RPMI7951 (cell line): Measurements from ENCODE around the gene ZC3H12A. TPM values are rescaled to one million over a fixed set of nuclear protein-coding genes. Genes with fewer than 3 reads are reported as not detected.
A peak's percentile ranks its signal among the peaks of the same experiment; 100 is the strongest.

Source experiments
- DNase-seq: peaks from one replicate; pipeline ENCODE4 v3.0.0-alpha.2; 2012; ENCODE audit warnings: low read depth
- total RNA-seq: library from RNA; depleted of rRNA; stranded (reverse); fragments of >200 nt; shearing (Covaris generic); gene quantifications from 2 replicates; pipeline ENCODE4 v1.2.3, GENCODE V29; 2014

Gene ZC3H12A
- total RNA-seq, 1 experiment from 2014 or later: 4.6 TPM

DNA sequence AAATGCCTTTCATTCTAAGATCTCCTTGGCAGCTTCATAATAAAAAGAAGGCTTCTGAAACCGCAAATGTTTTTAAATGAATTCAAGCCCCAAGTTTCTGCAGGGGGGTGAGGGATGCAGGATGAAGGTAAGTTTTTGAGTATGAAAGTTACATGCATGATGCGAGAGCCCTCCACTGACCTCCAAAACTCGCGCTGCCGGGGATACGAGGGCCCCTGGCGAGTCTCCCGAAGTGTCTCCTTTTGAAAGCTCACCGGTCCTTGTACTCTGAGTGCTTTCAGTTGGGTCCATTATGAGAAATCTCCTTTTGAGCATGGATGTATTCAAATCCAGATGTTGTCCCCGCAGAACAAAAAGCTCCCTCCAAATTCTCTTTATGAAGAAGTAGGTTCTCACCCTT, 18.9 kb upstream of the ZC3H12A start:
- no peak for DNase-seq

DNA sequence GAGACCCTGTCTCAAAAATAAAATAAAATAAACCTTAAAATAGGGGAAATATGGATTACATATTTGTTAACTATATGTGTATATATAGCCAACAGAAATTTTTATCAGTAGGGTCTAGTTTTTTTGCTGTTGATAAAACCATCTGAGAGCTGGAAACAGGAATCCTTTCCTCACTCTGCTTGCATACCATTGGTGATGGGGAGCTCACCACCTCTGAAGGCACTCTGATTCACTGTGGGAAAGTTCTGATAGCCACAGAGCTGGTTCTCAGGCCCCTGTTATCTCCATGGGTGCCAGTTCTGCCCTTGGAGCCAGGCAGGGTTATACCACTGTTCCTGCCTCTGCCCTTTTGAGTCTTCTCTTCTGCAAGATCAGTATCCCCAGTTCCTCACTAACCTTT, 17.8 kb upstream of the ZC3H12A start:
- no peak for DNase-seq

DNA sequence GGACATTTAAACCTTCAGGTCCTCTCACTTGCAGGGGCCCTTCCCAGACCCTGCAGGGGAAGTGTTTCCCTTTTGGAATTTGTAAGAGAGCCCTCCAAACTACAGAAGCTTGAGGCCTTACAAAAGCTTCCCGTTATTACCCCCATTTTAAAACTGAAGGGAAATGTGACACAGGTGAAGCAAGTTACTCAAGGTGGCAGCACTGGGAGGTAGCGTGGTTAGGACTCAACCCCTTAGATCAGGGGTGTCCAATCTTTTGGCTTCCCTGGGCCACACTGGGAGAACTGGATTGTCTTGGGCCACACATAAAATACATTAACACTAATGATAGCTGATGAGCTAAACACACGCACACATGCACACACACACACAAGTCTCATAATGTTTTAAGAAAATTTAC, 15.8 kb upstream of the ZC3H12A start:
- DNase-seq: no peak

DNA sequence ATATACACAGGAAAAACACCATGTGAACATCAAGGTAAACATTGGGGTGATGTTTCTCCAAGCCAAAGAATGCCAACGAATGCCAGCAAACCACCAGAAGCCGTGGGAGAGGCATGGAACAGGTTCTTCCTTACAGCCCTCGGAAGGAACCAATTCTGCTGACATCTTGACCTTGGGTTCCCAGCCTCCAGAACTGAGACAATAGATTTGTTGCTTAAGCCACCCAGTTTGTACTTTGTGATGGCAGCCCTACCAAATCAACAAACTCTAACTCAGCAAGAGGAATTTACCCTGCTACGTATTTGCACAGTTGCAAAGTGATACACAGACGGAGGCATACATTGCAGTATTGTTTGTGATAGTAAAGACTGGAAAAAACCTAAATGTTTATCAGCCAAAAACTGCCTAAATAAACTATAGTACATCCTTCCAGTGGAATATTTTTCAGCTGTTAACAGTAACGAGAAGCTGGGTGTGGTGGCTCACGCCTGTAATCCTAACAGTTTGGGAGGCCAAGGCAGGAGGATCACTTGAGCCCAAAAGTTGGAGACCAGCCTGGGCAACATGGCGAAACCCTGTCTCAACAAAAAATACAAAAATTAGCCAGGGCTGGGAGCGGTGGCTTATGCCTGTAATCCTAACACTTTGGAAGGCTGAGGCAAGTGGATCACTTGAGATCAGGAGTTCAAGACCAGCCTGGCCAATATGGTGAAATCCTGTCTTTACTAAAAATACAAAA, 12.5 kb upstream of the ZC3H12A start:
- DNase-seq: no peak

DNA sequence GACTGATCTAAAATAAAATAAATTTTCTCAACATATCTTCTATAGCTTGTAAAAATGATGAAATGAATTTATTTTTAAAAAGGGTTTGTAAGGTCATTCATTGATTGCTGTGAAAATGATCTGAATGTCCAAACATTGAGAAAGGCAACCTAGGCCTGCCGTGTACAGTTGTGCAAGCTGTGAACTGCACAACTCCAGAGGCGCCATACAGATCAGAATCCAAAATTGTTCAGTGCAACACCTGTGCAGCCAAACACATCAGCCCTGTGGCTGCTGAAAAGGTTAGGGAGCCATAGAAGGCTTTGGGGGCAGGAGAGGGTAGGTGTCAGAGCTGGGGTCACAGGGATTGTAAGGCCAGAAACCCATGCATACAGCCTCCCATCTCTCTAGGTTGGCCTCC, 9.9 kb upstream of the ZC3H12A start:
- no peak for DNase-seq

DNA sequence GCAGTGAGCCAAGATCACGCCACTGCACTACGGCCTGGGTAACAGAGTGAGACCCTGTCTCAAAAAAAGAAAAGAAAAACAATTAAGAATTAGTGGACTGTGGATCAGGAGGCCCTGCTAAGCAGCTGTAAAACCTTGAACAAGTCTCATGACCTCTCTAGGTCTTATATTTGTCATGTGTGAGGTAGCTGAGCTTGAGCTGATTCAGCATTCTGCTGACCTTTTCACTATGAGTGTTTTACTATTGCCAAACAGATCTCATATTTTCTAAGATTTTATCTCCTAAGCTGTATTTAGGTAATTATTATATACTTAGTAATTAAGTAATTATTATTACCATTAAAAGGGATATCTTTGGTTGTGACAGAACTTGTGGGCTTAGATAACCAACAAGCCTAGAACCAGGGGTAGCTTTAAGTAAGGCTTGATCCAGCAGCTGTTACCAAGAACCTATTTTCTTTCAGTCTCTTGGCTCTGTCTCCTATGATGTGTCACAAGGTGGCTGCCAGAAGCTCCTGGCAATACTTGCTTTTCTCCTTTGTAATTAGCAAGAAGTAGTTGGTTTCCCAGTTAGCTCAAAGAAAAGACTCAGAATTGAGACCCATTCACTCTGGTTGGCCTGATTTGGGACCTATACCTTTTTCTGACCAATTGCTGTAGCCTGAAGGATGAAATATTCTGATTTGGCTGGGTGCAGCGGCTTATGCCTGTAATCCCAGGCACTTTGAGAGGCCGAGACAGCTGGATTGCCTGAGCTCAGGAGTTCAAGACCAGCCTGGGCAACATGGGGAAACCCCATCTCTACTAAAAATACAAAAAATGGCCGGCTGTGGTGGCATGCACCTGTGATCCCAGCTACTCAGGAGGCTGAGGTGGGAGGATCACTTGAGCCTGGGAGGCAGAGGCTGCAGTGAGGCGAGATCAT, 8.5 kb upstream of the ZC3H12A start:
- no peak for DNase-seq

DNA sequence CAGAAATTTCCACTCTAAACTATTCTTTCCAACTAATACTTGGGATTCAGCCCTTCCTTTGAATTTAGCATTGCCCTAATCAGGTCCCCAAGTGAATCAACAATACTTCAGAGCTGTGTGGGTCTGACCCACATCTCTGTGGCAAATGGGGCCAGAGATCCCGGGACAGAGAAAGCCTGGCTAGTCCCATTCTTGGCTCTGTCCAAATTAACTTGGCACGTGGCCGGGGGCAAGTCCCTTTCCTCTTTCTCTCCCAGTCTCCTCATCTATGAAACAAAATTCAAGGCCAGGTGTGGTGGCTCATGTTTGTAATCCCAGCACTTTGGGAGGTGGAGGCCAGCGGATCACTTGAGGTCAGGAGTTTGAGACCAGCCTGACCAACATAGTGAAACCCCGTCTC, 6.3 kb upstream of the ZC3H12A start:
- DNase-seq: no peak

DNA sequence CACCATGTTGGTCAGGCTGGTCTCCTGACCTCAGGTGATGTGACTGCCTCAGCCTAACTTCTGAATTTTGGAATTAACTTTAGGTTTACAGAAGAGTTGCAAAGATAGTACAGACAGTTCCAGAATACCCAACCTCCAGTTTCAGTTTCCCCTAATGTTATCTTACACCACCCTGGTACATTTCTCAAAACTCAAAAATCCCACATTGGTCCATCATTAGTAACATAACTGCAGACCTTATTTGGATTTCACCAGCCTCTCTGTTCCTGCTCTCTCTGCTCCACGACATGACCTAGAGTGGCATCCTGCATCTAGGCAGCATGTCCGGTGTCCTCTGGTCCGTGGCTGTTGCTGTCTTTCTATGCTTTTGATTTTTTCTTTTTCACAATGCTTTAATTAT, 5.0 kb upstream of the ZC3H12A start:
- DNase-seq: no peak

DNA sequence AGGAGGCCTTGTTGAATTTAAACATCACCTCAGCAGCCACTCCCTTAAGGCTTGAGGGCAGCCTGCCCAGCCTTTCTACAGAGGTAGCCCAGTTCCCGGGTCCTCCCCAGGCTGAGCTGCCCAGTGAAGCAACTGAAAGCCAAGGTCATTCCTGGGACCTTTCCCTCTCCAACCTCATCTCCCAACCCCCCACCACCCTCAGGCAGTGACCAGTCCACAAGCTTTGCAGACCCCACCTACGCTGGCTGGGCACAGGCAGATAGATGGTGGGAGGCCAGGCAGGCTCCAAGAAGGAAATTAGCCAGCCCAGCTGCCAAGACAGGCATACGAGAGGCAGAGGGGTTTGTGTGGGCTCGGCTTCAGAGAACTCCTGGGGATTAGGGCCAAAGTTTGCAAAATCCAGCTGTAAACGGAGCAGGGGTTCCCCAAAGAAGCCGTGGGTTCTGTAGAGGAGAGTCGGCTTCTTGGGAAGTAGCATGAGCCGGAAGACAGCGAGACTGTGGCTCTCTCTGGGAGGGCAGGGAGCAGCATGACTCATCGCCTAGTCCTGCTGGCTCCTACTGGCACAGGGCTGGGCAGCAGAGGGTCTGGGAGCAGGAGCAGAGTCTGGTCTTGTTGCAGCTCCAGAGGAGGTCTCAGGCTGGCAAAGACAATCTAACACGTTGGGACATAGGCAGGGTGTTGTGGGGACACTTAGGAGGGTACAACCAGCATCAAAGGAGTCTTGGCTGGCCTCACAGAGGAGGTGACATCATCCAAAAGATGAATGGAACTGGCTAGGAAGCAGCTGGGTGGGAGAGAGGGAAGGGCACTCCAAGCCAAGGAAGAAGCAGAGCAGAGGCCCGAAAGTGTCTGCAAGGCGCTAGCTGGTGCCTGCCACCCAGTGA, 2.8 kb upstream of the ZC3H12A start:
- peak; percentile 95 for DNase-seq

DNA sequence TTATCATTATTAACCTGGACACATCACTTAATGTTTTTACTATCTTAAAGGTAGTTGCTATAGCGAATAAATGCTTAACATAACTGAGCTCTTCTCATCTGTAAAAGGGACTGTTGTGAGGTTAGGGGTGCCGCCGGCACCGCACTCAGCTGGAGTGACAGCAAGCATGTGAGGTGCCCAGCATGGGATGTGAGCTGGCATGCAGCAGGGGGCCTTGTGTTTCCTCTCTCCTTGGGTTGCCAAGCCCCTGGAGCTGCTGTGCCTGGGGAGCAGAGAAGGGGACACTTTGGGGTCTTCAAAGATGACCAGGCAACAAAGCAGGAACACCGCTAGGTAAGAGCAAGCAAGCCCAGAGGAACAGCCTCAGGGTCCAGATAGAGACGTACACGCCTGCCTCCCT, 2.1 kb upstream of the ZC3H12A start:
- DNase-seq: no peak

DNA sequence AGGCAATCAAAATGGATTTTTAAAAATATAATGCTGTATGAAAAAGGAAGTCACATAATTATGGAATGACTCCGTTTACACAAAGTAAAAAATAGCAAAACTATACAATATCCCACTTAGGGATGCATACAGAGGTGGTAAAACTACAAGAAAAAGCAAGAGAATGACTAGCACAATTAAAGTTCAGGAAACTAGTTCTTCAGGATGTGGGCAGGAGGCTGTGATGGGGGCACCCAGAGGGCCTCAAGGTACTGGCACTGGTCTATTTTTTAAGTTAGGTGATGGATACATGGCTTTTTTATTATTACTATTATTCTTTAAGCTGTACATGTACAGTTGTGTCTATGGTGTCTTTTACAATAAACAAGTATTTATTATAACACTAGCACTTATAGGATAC, 1.4 kb upstream of the ZC3H12A start:
- no peak for DNase-seq

DNA sequence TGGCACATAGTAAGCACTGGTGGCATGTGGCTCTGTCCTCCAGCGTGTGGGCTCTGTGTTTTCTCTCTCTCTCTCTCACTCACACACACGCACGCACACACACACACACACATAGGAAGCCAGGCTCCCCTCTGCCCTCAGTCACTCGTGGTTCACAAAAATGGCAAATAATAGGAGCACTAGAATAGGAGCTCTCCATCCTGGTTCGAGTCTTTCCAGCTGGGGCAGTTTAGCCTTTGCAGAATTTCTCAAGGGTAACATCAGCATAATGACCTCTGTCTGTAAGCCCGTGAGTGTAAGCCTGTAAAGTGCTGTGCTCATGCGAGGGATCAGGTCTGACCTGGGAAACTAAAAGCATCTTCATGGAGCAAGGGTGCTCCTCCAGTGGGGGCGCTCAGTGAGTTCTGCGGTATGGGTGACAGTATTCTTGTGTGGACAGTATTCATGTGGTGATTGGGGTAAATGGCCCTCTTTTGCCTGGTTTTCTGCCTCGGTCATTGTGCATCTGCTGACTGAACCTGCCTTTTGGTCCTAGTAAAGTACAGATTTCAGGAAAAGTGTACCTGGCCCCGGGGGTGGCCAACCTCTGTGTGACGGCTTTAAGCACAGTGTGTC, 842 bp upstream of the ZC3H12A start:
- peak; percentile 43 for DNase-seq

DNA sequence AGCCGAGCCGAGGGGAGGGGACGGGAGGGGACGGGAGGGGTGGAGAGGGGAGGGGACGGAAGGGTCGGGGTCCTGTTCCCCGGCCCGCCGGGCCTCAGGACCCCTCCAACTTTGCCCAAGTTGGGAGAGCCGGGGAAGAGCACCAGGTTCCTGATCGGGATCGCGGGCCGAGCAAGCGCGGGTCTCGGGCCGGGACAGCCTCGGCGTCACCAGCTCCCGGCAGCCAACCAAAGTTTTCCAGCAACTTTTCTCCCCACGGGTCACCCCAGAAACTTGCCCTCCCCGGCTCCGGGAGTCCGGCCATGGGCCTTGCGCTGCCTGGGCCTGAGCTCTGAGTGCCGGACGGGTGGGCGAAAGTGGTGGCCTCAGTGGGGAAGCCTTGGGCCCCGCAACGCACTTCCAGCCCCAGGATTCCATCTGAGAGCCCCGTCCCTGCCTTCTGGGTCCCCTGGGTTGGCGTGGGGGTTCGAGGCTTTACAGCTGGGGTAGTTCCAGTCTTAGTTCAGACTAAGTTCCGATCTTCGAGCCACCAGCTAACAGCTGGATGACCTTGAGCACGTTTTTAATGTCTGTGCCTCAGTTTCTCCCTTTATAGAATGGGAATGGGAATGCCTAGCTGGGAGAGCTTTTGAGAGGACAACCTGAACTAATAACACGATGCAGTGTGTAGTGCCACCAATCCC, 458 bp downstream of the ZC3H12A start:
- no peak for DNase-seq

DNA sequence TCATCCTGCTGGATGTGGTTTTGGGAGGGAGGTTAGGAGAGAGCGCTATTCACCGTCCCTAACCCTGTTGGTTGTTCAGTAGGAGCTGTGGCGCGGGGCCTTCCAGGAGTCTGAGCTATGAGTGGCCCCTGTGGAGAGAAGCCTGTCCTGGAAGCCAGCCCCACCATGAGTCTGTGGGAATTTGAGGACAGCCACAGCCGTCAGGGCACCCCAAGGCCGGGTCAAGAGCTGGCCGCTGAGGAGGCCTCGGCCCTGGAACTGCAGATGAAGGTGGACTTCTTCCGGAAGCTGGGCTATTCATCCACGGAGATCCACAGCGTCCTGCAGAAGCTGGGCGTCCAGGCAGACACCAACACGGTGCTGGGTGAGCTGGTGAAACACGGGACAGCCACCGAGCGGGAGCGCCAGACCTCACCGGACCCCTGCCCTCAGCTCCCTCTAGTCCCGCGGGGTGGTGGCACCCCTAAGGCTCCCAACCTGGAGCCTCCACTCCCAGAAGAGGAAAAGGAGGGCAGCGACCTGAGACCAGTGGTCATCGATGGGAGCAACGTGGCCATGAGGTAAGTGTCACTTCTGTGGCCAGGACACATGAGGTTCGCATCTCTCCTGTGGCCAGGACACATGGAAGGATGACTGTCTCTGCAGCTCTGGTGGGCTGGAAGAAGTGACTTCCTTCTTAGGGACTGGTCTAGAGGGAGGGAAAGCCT, 1.2 kb downstream of the ZC3H12A start:
- no peak for DNase-seq

DNA sequence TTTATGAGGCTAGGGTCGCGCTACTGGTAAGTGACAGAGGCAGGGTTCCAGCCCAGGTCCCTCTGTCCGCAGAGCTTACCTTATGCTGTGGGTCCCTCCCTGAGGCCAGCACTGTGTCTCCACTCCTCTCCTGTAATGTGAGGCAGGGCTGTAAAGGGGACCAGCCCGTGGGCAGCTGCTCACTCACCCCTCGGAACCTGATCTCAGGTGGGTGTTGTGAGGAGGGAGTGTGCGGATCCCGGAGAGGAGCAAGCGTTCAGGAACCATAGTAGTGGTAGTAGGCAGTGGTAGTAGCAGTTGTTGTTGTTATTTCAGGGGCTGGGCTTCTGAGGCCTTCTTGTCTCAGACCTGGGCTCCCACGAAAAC, 1.7 kb downstream of the ZC3H12A start:
- DNase-seq: no peak

DNA sequence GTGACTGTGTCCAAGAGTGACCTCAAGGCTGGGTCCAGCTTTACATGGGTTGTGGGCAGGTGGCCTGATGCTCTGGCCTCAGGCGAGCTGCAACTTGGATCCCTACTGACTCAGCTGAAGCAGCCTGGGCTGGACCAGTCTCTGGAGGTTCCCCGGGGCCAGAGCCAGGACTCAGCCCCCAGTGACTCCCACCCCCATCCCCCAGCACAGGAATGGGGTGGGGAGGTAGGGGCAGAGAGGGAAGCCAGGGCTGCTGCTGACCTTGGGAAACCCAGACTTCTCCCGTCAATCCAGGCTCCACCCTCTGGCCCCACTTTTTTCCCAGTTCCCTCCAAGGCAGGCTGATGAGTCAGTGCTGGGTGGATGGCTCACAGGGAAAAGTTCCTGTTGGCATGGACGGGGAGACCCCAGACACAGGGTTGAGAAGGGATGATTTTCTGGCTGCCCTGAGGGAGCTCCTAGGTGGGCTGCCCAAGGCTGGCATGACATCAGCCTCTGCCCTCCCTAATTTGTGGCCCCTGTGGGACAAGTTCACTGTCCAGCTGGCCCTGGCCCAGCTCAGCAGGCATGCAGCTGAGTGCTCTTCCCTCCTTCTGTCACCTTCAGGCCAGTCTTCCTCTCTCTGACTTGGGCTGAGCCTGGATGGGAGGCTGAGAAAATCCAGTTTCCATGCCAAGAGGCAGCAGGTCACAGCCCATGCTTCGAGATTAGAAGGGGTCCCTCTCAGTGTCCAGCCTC, 2.2 kb downstream of the ZC3H12A start:
- DNase-seq: peak; percentile 93

DNA sequence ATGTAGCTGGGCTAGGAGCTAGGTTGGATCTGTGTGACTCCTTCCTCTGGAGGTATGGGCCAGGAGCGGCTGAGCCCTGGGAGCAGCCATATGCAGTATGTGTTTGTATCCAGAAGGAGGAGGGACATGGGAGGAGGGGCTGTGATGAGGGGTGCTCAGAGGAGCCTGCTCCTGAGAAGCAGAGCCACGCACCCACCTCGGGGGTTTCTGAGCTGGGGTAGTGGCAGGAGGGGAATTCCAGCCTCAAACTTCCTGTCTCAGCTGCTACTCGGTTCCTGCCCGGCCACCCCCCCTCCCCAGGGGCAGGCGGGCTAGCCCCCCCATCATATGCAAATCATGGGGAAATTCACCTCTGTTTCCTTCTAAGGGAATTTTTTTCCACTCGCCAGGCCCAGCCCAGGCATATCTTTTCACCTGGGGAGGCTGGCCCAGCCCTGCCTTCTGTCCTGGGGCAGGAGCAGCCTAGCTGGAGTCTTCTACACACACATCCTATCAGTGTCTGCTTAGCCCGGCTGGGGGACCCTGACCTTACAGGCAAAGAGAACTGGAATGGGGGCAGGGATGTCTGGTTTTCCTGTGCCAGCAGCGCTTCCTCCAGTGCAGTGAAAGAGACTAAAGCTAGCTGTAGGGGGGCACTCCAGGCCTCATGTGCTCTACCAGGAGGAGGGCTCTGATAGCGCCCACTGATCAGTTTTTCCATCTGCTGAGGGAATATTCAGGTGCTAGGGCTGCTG, 3.0 kb downstream of the ZC3H12A start:
- peak; percentile 75 for DNase-seq

DNA sequence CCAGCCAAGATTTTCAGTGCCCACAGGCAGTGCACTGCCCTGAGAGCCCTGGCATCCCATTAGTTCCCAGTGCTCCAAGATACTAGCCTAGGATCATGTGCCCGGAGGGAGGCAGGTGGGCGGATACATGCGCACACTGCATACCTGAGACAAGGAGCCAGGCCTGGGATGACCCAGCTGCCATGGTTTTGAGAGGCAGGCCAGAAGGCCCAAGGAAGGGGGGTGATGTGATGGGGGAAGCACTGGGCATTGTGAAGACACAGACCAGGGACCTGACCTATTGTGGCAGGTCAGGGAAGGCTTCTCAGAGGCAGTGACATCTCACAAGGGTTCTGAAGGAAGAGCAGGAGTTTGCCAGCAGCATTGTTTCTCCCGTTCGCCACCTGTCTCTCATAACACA, 3.6 kb downstream of the ZC3H12A start:
- no peak for DNase-seq

DNA sequence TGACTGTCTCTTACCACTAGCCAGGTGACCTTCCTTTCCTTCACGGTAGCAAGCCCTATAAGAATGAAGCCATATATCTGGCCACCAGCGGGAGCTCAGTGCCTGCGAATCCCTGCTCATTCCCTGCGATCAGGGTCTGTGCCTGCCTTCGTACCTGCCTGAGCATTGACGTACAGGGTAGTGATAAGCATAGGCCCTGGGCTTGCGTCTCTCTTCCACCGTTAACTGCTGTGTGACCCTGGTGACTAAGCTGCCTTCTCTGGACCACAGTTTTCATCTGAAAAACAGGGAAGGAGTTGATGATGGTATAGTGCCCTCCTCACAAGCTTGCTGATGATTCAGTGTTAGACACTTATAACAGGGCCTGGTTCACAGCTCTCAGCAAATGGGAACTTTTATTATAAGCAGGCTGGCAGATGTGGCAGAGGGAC, 4.1 kb downstream of the ZC3H12A start:
- peak; percentile 68 for DNase-seq
